NCI-H2171 treated with DMSO at 0.1 percent for 48 hours (cell line): ENCODE data around the gene NELL1.

Experiments
- DNase-seq: peaks from one replicate; lab custom pipeline; 2025; lab: John Stamatoyannopoulos, UW

The NELL1 gene

DNA sequence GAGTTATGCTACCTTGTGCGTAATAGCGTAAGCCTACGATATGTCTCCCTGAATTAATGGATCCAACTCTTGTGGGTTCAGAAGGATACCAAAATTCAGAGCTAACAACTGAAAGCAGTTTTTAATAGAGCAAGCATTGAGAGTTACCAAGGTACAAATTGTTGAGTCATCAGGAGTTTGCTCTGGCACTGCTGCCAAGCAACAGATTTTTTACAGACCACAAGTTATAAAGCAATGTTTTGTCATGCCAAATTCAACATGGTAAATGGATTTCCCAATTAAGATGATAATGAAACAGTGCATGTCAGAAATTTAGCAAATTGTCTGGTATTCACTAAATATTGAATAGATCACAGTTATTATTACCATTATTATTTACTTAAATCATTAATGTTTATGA, 295.6 kb downstream of the NELL1 start:
- DNase-seq, result no peak

DNA sequence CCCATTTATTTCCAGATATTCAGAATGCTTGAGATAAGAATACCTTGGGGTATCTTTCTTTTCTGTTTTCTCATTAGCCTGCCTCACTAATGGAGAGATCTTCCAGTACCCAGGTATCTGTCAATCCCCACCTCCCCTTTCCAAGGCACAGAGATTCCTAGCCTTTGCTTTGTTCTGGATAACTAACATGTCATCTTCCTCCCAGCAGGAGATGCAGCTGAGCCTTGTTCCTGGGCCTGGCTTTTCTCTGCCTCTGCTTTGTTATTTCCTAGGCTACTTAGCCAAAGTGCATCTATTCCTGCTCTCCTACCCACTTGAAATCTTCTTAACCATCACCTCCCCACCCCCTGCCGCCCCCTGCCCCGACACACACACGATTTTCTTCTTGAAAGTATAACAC, 297.1 kb downstream of the NELL1 start:
- no peak for DNase-seq

DNA sequence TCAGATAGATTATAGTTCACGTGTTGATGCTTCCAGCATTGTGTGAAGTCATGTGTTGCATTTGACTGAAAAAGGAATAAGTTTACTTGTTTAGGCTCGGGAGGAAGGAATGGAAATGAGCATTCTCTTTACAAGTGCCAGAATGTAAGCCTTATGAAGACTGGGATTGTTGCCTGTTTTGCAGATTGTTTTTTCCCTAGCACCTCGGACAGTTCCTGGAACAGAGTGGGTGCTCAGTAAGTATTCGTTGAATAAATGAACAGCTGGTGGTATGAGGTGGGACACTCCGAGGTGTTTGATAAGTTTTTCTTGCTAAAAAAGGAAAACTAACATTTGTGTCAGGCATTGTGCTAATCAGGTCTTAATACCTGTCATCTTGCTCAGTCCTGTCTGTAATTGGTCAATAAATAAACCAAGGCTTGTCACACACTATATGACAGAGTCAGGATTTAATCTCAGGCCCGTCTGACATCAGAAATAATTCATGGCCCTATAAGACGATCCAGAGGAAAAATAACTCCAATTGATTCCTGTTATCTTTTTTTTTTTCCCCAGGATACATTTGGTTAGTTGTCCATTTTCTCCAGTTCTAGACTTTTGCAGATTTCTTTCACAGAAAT, 304.7 kb downstream of the NELL1 start:
- DNase-seq, result no peak

DNA sequence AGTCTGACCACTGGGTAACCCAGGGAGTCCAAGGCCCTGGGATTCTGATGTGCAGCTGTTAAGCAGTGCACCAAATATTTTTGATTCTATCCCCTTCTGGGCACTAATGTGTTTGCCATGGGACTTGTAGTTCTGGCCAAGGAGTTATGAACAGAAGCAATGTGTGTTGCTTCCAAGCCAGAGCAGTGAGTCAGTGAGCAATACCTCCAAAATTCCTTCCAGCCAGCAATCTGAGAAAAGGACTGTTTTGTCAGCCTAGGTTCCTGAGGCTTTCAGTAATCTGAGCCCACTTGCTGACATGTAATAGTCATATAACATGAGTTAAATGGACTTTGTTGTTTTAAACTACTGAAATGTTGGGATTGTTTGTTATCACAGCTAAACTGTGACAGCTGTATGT, 311.4 kb downstream of the NELL1 start:
- DNase-seq, result no peak

DNA sequence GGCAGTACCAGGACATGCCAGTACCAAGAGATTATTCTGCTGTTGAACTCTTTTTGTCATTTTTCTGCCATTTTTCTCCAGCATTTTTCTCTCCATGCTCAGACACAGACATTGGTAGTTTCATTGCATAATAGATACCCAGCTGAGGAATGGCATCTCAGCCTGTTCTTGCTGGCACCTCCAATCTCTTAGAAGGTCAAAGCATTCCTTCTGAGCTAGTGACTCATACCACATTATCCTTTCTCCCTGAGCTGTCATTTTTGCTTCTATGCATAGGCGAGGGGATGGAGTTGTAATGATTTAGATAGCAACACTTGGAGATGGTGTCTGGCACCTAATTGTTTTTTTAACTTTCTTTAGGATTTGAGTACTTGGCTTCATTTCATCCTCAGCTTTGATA, 321.1 kb downstream of the NELL1 start:
- no peak for DNase-seq

DNA sequence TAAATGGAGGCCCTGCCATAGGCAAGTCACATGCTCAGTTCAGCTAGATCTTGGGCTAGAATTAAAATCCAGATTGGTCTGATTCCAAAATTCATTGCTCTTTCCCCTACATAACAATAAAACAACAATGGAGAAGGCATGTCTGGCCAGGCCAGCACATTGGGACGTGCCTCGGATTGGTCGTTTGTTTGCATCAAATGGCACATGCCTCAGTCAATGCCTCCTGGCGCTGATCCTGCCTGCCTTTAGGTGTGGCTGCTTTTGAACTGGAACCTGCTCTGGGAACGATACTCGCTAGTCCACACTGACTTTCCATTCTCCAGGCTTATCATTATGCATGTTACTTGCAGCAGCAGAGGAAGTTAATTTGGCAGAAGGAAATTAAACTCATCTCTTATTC, 322.1 kb downstream of the NELL1 start:
- no peak for DNase-seq

DNA sequence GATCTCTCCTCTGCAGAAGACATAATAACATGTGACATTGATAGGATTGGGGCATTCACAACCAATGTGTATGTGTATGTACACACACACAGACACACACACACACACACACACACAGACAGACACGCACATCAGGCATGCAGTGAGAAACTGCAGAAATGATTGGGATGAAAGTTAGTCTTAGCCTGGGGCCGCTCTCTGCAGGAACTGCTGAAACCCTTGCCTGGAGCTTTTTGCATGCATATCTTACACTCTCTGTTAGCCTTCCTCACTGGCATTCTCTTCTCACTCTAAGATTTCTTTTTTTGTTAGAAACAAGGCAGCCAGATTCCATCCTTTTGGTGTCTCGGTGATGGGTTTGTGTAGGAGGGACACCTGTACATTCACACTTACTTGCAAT, 337.9 kb downstream of the NELL1 start:
- no peak for DNase-seq

DNA sequence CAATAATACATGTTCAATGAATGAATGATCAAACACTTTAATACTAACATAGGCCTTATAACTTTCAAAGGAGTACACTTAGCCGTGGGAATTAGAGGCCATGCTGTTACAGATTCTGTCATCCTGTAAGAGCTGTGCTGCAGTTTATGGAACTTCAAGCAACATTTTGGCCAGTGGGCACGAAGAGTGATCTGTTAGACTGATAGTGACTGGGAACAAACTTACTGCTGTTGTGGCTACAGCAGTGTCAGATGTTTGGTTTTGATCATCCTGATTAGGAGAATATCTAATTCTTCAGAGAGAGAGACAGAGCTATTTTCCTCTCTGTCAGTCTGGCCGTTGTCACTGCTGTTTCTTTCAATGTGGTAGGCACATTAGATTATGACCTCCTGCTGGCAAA, 348.9 kb downstream of the NELL1 start:
- DNase-seq, result no peak

DNA sequence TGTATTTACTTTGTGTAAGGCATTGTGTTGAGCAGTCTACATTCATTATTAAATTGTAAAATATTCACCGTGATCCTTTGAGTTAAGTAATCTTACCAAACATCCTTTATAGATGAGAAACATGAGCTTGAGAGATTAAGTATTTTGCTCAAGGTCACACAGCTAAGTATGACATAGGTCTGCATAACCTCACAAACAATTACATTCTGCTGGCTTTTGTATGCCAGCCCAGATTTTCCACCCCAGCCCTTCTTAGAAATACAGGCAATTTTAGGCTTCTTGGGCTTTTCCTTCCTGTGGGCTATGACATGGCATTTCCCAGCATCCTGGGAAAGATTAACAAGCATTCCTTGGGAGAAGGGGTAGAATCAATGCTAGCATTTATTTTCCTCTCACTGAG, 357.3 kb downstream of the NELL1 start:
- no peak for DNase-seq

DNA sequence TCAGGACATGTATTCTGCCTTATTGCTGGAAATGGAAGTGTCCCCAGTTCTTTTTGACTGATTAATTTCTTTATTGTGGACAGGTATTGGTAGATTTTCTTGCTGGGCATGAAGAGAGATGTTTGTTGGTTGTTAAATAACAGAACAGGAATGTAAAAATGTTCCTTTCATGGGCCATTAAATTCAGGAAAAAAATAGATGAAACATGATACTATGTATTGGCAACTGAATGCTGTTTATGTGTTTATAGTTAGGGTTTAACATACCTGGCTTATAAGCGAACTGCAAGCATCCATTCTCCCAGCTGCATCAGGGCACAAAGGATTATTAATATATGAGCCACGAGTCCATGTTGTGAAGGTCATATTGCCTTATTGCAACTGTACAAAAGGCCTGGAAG, 368.5 kb downstream of the NELL1 start:
- DNase-seq, result no peak

DNA sequence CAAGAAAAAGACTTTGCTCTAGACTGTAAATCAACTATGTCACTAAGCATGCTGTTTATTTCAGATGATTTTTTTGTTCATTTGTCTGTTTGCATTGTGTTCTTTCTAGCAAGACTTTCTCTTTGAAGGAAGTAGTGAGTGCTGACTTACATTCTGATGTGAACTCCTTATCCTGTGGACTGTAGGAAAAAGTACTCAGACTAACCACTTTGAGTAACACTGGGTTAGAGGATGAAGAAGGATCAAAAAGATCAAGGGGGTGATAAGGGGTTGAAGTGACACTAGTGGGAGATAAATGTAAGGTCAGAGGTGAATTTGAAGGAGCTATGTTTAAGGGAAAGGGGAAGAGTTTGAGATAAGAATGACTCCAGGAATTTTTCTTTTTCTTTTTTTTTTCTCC, 369.4 kb downstream of the NELL1 start:
- no peak for DNase-seq

DNA sequence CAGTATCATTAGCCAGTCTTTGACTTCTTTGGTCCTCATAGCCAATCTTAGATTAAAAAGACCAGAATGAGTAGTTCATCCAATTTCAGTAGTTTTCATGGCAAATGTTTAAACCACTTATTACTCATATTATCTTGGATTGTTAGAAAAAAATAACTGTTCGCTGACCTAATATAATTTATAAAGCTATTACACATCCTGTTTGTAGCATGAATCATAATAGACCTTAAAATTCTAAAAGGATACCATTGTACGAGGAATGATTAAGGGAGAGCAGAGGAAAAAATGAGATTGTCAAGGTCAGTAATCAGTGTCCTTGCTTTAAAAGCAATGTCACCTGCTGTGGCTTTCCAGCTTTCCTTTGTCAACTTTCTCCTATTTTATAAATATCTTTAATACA, 371.2 kb downstream of the NELL1 start:
- DNase-seq, result no peak

DNA sequence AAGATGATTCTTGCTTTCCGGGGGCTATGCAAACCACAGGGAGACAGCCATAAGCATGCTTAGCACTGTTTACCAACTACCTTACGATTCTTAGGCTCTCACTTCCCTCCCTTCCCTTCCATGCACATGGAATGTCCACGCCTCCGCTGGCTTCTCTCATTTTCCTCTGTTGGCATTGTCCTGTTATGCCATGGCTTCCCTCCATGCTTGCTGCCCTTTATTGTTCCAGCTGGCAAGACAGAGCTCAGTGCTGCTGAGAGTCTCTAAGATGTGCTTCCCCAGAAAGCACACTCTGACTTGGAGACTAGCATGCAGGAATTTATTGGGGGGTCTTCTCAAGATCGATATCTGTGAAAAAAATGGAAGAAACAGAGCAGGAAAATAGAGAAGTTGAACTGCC, 379.2 kb downstream of the NELL1 start:
- DNase-seq, result no peak

DNA sequence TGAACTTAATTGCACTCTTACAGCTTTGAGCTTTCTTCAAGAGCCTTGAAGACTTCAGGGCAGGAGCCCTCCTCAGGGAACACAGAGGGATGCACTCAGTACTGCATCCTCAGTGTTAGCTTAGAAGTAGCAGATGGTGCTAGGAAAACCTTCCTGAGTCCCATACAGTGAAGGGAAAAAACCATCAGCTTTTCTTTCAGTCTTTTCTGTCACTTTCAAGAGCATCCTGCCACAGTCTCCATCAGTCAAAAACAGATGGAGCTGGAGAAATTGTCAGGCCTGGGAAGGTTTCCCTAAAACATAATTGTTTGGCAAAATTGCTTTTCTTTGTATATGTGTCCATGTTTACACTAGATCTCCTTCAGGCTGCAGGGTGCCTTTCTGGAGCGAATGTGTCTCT, 384.1 kb downstream of the NELL1 start:
- no peak for DNase-seq

DNA sequence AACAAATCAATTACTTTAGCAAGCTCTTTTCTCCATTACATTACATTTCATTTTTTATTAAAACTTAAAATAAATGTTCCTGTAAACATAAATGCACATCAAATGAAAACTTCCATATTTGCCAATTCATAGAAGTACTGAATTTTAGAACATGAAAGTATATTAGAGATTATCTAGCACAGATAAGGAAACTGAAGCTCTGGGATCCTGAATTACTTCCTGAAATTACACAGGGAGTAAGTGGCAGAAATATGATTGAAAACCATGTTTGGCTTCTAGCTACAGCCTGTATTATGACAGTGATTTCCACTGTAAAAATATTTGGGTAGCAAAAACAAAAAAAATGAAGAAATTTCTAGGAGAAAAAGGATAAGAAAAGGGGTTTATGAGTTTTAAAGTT, 387.3 kb downstream of the NELL1 start:
- no peak for DNase-seq

DNA sequence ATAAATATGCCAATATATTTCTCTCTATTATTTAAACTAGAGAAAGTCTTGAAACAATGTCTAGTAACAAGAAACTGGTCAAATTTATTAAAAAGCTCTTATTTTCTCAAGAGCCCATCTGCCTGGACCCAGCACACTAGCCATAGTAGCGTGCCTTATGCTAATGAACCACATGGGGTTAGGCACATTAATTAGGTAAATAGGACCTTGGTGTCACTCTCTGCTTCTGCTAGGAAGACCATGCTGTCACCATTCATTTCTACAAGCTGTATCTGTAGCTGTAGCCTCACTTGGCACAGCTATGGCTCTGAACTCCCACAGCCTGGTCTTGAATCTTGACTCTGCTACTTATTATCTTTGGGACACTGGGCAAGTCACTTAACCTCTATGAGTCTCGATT, 390.5 kb downstream of the NELL1 start:
- DNase-seq, result no peak

DNA sequence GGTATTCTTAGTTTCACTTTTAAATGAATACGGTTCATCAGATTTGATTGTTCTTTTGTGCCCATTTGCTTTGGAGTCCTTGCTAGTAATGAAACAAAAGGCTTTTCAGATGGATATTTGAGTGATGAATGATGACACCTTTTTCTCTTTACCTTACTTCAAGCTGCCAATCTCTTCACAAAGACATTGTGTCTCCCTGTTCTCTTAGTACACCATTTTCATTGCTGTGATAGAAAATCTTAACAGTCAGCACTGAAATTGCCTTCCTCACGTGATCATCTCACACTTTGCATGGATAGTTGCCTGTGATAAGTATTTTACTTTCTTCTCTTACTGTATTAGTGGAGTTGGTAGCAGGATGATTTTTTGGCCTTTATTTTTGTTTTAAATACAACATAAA, 396.6 kb downstream of the NELL1 start:
- DNase-seq, result no peak

DNA sequence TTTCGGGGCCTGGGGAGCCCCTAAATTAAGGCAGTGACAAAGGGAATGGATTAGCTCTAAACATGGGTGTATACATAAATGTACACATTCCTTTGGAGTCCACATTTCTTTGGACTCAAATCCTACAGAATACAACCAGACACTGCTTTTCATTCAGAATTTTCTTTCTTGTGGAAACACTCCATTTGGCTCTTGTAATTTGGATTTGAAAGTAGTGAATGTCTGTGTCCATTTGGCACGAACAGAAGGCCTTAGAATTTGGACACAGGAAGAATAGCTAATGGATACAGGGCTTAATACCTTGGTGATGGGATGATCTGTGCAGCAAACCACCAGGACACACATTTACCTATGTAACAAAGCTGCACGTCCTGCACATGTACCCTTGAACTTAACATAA, 399.5 kb downstream of the NELL1 start:
- DNase-seq, result no peak

DNA sequence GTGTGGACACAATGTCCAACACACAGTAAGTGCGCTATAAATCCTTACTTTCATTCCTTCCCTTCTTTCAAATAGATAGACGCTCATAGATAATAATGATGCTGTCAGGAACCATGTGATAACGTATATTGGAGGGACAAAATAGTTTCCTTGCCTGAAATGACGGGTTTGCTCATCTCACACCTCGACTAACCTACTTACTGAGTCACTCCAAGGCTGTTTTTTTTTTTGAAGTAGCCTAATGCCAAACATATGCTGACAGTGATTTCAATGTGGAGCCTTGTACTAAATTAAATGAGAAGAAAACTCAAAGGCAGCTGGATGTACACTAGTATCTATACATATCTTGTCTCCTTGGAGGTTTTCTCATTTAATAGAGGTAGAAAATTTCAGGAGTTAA, 400.5 kb downstream of the NELL1 start:
- DNase-seq, result no peak

DNA sequence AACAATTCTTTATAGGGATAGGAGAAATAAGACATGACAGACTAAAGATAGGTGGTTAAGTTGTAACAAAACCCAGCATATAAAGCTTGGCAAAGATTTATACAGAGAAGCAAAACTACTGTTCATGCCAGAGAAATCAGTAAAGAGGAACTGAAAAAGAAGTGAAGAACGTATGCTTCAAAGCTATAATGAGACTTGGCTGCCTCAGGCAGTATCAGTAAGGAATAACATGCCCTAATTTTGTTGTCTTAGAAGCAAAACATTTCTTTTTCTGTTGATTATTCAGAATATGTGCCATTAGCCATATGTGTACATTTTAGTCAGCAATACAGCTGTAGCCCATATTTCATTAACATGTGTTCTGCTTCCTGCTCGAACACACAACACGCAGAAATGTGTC, 403.2 kb downstream of the NELL1 start:
- no peak for DNase-seq

DNA sequence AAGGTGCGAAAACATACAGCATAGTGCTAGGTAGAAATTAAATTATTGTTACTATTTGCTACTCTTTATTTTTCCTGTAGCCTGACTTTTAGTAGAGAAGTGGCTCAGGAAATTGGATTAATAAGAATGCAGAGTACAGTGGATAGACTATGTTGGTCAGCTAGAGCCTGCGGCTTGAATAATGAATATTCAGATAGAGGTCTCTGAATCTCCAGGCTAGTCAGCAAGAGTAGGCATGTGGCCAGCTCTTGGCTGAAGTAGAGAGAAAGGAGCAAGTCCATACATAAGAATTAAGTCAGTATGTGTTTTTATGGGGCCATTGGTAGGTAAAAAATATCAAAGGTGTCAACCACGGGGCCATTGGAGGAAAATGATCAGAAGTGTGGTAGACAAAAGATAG, 413.5 kb downstream of the NELL1 start:
- DNase-seq, result no peak

DNA sequence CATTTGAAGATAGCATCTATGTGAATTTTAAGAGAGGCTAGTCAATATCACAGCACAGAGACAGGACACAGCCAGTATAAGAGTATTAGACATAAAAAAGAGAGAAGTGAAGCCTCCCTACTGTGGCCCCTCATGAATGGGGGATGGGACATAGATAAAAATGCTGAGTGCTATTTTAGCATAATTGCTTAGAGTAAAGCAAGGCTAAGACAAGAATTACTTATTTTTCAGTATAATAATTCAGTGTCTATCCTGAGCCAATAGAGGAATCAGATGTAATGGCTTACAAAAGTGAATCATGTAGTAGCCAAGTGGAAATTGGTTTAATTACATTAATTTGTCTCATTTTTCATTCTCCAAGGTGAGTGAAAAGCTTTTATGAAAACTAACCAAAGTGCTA, 419.5 kb downstream of the NELL1 start:
- DNase-seq, result no peak

DNA sequence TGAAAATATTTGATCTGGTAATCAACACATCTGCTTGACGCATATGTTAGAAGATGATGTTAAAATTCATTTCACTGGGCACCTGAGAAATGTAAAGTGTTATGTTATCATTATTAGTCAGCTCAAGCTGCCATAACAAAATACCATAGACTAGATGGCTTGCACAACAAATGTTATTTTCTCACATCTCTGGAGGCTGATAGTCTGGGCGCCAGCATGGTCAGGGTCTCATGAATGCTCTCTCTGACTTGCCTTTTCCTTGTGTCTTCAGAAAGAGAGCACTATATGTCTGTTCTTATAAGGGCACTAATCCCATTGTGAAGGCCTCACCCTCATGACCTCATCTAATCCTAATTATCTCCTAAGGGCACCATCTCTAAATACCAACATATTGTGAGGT, 435.3 kb downstream of the NELL1 start:
- no peak for DNase-seq

DNA sequence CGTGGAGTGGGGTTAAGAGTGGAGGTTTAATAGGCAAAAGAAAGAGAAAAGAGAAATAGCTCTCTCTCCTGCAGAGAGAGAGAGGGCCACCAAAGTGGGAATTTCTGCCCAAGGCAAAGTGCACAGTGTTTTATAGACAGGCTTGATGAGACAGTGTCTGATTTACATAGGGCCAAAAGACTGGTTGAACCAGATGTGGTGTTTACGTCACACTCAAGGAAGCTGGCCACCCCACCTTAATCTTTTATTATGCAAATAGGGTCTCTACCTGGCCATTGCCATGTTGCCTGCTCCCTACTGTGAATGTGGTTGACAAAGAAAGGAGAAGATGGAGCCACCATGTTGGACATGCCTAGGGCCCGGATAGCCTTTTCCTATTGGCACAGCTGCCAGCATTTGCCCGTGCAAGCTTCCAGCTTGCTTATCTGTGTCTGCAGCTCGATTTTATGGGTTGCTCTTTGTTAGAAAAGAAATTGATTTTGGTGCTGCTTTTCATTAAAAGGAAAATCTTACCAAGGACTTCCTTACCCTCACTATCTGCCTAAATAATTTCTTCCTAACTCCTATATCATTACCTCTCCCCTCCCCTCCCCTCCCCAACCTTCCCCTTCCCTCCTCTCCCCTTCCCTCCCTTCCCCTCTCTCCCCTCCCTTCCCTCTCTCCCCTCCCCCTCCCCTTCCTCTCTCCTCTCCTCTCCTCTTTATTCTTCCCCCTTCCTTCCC, 436.0 kb downstream of the NELL1 start:
- no peak for DNase-seq
